GM19372 (cell line): ENCODE results near the gene SERGEF.
"Not testable (repeated sequence)": the region's sequence is repeated elsewhere in the genome, so short reads cannot be mapped to it uniquely, and the experiment has no call there.

Experiments used
- ATAC-seq: cut with Tn5 transposase; IDR thresholded peaks from one replicate; pipeline ENCODE4 v1.9.1; 2021; ENCODE audit warnings: mild to moderate bottlenecking, low read depth, moderate library complexity; ENCODE audit not compliant: unreplicated experiment

The SERGEF gene

DNA sequence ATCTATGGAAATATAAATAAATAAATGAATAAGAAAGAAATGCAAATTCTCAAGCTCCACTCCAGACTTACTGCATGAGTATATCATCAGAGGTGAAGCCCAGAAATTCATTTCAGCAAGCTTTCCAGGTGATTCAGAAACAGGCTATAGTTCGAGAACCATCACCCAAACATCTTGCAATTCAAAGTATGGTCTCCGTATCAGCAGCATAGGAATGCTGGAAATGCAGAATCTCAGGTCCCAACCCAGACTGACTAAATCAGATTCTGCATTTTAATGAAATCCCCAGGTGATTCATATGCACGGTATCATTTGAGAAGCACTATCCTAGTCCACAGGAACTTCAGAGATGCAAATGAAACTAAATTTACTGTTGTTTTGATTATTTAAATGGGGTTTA lies 95.3 kb downstream of the SERGEF start:
- no peak for ATAC-seq

DNA sequence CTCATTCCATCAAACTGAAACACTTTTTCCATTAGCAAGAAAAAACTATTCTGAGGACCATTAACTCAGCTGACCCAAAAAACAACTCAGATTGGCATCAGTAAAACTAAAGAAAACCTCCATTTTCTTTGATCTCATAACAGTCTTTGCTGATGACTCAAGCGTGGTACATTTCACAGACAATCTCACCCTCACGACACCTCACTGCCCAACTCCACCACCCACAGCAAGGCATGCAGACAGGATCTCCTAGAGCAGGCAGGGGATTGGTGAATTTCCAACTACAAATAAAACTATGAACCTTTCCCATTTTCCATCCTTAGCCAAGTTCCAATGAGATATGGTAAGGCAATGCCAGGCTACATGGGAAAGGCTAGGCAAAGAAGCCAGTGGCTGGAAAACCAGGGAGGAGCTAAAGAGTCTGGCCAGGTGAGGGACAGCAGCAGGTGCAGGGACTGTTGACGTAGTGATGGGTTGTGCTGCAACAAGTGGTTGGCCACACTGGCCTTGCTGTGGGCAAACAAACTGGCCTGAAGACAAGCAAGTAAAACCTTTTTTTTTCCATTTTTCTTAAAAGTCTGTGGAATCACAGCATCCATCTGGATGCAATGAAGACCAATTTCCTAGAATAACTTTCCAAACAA lies 97.2 kb downstream of the SERGEF start:
- ATAC-seq, result no peak

DNA sequence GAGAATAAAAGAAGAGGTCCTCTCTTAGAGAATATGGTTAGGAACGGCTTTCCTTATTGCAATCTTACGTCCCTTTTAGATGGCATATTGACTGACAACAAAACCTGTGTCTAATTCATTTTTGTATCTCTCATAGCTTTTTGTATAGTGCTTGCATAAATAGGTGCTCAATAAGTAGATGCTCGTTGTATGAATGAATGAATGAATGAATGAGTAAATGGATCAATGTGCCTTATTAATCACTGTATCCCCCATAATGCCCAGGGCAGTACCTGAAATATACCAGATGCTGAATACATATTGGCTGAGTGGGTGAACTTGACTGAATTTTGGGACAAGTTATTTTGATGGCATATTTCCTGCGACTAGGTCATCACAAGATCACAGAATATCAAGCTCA lies 97.9 kb downstream of the SERGEF start:
- ATAC-seq, result no peak

DNA sequence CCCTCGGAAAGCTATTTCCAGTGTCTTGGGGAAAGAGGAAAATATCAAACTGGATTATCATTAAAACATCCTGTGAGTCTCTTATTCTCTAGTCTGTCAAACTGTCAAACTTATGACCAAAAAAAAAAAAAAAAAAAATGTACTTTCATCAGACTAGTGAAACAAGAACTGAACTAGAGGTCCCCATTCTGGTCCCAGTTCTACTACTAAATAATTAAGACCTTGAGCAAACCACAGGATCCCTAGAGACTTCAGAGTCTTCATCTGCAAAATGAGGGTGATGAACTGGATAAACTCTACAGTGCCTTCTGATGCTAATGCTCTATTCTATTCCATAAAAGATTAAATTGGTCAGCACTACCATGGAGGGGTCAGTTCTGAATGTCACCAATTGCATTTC lies 105.8 kb downstream of the SERGEF start:
- no peak for ATAC-seq

DNA sequence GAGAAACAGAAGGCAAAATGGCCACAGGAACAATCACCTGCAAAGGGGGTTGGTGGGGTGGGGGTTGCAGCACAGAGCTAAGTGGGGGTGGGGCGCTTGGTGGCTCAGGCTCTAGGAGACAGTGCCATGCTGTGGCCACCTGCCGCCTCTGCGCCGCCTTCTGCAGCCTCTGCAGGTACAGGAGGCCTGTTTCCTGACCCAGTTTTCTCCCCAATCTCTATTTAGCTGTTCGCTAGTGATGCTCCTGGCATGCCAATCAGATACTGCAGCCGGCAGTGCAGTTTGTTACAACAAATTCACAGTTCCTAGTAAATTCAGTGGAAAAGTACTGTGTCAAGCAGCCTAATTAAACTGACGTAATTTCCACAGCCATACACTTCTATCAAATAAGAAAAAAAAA lies 106.4 kb downstream of the SERGEF start:
- ATAC-seq, result no peak

DNA sequence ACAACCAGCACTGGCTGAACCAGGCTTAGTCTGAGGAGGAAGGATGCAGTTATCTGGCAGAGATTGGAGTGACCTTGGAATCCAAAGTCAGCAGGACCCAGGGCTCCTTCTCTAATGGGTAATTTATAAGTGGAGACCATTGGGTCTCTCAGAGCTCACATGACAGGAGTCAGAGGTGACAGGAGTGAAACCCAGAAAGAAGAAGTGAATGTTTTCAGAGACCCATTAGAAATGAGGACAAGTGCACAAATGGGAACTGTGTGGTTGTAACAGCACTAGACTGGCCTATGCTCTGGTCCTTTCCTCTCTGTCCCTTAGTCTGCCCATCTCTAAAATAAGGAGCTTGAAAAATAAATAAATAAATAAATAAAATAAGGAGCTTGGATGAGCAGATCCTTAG lies 107.4 kb downstream of the SERGEF start:
- peak; percentile 93 for ATAC-seq

DNA sequence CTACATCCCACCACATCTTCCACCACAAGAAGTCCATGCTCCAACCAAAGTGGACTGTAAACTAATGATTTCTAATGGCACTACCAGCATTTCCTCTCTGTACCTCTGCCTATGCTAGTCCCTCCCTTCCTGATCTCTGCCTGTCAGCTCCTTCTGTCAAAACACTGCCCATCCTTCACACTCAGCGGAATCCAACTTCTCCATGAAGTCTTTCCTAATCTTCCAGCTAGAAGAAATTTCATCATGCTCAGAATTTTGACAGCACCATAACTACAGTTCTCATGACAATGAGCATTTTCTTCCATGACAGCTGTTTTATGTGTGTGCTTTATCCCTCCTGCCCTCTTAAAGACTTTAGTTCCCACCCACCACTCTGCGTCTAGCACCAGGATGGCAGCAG lies 111.4 kb downstream of the SERGEF start:
- no peak for ATAC-seq

DNA sequence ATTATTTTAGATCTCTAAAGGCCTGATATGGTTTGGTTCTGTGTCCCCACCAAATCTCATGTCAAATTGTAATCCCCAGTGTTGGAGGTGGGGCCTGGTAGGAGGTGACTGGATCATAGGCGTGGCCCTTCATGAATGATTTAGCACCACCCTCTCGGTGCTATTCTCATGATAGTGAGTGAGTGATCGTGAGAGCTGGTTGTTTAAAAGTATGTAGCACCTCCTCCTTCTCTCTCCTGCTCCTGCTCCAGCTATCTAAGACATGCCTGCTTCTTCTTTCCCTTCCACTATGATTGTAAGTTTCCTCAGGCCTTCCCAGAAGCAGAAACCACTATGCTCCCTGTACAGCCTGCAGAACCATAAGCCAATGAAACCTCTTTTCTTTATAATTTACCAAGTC lies 114.1 kb downstream of the SERGEF start:
- ATAC-seq, result no peak

DNA sequence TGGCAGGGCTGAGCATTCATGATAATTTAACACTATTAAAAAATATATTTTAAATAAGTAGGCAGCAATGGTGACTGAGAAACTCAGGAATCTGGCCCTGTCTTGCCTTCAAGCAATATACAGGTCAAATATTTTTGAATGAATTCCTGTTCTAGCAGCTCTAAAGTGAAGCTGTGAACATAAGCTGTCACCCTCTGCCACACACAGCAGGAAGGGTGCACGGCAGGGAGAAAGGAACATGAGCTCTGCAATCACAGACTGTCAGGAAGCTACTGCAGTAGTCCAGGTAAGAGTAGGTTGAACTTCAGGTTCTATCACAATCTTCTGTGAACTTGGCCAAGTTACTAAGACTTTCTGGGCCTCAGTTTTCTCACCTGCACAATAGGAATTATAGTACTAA lies 114.8 kb downstream of the SERGEF start:
- ATAC-seq, result no peak

DNA sequence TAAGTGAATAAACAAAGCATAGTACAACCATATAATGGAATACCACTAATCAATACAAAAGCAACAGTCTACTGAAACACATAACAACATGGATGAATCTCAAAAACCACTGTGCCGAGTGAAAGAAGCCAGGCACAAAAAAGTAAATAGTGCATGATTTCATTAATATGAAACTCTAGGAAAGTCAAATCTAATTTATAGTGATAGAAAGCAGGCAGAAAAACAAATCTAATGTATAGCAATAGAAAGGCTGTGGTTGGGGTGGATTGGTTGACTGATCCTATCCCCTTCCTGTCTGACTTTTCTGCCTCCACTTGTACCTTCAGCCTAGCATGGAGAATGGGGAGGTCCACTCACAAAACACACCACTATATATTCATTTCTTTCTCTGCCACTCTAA lies 115.4 kb downstream of the SERGEF start:
- ATAC-seq, result no peak

DNA sequence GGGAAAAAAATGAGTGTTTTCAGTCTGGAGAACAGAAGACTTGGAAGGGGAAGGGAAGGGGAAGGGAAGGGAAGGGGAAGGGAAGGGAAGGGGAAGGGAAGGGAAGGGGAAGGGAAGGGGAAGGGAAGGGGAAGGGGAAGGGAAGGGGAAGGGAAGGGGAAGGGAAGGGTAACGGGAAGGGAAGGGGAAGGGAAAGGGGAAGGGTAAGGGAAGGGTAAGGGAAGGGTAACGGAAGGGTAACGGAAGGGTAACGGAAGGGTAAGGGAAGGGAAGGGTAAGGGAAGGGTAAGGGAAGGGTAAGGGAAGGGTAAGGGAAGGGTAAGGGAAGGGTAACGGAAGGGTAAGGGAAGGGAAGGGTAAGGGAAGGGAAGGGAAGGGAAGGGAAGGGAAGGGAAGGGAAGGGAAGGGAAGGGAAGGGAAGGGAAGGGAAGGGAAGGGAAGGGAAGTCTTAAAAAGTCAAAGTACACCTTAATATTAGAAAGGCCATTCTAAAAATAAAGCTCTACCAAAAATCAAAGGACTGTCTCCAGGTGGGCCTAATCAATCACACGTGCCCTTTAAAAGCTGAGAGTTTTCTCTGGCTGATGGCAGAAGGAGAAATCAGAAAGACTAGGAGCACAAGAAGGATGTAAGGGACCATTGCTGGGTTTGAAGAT lies 116.2 kb downstream of the SERGEF start:
- not testable (repeated sequence) for ATAC-seq

DNA sequence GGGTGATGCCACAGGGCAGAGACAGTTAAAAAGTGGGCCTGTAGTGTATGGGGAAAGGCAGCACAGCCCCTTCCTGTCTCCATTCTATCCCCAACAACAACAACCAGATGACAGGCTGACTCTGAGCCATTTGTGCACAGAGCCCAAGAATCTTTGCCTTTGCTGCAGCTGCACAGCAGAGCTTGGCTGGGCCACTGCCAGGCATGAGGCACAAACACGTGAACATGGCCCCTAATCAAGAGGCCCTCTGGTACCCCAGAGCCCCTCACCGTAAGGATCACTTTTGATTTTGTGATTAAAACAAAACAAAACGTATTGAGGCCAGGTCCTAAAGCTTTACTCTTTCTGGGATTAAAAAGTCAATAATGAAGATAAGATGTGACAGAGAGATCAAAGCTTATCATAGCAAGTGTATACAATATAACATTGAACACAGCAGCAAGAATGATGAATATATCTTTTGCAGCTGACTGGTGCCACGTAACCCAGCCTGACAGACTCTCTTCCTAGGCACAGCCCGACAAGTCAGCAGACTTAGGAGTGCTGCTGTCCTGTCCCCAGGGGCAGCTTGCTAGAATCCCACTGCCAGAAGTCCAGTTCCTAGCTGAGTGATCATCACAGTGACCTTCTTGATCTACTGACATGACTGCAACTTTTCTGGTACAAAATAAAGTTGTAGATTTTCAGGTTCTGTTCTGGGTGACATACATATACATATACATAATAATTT lies 117.8 kb downstream of the SERGEF start:
- ATAC-seq, result no peak

DNA sequence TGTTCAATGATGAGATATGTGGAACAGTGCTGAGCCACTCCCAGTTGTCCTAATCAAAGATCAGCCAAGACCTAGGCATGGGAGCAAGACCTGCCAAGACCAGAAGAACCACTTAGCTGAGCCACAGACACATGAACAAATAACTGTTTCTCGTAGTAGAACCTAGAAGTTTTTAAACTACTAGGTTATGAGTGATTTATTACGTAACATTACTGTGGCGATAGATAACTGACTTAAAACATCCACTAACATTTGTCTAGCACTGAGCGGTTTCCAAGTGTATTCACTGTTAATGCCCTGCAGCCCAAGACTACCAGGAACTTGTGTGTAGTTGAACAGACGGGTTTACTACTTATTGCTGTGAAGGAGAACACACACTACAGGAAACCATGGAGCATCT lies 120.4 kb downstream of the SERGEF start:
- ATAC-seq, result no peak

DNA sequence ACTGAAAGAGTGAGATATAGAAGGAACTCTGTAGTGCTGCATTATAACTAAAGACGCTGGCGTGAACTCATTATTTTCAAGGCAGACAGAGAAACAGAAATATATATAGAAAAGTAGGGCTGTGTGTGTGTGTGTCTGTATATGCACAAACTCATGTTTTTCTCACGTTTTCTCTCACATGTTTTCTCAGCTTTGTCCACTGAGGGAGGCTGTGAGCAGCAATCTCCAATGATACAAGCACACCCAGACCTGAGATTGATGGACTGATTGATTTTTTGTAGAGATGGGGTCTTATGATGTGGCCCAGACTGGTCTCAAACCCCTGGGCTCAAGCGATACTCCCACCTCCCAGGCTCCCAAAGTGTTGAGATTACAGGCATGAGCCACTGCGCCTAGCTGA lies 122.5 kb downstream of the SERGEF start:
- ATAC-seq, result no peak

DNA sequence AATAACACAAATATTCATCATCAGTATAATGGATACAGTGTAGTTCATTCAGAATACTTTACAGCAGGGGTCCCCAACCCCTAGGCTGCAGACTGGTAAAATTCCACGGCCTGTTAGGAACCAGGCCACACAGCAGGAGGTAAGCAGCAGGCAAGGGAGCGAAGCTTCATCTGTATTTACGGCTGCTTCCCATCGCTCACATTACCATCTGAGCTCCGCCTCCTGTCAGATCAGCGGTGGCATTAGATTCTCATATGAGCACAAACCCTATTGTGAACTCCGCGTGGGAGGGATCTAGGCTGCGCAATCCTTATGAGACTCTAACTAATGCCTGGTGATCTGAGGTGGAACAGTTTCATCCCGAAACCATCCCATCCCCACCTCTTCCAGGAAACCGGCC lies 125.1 kb downstream of the SERGEF start:
- no peak for ATAC-seq

DNA sequence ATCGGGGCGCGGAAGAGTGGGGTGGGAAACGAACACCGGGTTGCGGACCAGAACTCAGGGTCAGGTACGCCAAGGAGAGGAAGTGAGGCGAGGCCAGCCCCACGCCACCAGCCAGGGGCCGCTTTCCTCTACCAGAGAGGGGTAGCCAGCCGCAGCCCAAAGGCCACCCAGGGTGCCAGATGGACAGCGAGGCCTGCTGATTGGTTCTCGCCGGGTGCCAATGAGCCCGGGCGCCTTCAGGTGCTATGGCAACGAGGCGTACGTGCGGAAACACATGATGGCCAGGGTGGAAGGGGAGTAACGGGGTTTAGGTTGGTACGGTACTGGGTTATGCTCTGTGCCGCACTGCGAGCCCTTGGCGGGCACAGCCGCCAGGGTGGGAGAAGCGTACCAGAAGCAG lies 128.9 kb downstream of the SERGEF start:
- ATAC-seq, result no peak

DNA sequence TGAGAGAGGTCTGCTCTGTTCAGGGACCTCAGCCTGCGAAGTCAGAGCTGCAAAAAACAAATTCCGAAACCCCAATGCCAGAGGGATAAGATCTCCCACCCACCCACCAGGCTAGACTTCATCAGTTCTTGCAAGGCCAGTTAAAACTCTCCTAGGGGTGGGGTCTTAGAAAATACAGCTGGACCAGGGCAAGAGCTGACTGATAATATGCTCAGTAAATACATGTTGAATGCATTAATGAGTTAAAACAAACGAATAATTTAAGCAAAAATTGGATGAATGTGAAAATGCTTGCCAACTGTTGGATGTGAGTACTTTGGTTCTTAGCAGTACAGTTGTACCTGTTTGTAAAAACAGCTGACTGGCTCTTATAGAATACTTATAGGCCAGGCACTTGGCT lies 129.8 kb downstream of the SERGEF start:
- no peak for ATAC-seq

DNA sequence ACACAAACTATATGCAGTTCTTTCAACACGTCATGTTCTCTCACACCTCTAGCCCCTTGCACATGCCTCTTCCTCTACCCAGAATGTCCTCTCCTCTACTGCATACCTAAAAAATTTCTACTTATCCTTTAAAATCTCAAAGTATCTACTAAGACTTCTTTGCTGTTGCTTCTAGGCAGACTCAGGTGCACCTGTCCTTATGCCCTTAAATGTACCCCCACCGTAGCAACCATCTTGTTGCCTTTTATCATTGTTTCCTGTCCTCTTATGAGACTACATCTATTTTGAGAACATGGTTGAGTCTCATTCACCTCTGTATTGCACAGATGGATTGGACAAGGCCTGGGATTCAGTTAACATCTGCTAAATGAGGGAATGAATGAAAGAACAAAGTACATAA lies 134.1 kb downstream of the SERGEF start:
- ATAC-seq, result no peak

DNA sequence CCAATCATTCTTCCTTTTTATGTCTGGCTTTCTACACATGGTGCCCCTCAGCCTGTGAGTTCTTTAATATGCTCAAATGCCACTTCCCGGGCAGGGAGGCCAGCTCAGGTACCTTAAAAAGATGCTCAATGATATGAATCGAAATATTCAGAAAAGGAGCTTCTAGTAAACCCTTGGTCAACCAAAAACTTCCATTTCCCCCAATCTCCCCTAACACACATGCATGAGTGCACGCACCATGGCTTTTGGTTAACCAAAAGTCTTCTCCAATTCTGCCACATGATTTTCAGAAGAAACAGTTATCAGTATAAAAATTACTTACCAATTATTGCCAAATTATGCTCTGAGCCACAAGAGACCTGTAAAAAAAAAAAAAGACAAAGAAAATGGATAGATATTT lies 135.0 kb downstream of the SERGEF start:
- ATAC-seq, result no peak

DNA sequence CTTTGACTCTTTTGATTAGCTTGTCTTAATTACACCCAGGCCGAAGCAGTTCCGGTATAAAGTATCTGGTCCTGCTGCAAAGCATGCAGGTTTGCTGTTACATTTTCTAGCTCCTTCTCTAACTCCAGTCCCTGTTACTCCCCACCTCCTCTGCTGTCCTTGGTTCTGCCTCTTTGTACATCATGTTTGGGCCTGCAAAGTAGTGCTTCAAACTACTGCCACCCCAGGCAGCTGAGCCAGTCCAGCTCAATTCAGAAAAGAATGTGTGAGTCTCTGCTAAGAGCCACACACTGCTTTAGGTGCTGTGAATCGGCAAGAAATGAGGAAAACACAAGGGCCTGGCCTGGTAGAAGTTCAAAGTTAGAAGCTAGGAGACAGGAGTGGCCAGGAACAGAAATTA lies 136.0 kb downstream of the SERGEF start:
- ATAC-seq, result no peak

DNA sequence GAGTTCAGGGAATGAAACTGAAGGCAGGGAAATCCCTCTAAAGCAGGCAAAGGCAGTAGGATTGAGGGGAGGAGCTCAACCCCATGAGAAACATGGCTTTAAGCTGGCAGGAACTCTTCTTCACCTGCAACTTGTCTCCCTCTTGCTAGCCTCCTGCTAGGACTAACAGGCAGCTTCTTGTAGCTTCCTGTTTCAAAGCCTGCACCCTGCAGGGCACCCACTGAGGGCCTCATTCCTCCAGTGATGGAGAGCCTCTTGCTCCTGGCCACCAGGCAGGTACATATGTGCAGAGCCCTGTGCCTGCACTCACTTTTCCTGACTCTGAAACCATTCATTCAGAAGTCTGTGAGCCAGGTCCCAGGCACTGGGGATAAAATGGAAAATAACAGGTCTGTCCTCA lies 137.0 kb downstream of the SERGEF start:
- ATAC-seq, result no peak

DNA sequence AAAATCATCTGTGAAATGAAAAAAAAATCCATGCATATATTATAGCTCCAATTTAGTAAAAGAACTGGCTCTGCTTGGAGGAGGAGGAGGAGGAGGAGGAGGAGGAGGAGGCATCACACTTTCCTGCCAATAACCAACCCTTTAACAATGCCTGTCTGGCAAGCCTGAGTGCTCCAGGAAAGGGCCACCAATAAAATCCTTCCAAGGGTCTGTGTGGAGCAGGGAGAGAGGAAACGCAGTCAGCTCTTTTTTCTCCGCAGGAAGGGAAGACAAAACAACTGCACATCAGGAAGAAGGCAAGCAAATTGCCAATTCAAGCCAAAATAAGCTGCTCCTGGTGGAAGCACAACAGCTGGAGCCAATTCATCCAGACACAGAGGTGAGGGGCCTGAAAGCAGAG lies 139.3 kb downstream of the SERGEF start:
- ATAC-seq, result no peak
